ENCODE data around the gene PHTF2.
A peak's percentile ranks its signal among the peaks of the same experiment; 100 is the strongest.

PHTF2 gene

GRCh38 chr7:77975672-77976480, 177.3 kb downstream of the PHTF2 start:
- TF ChIP-seq CTCF (conservative IDR thresholded peaks at IDR 0.05; ENCODE audit: low read depth, low read length): no peak

GRCh38 chr7:77979219-77979618, 180.6 kb downstream of the PHTF2 start:
- DNase-seq (ENCODE audit: low read depth): no peak
- TF ChIP-seq CTCF (conservative IDR thresholded peaks at IDR 0.05; ENCODE audit: low read depth, low read length): no peak
- no peak overlapping the region for H3K4me3 ChIP-seq (ENCODE audit: low read depth, low read length)

More at GRCh38 chr7:77975672-77976480, 177.3 kb downstream of the PHTF2 start:
- DNase-seq (ENCODE audit: low read depth): no peak
- H3K4me3 ChIP-seq (ENCODE audit: low read depth, low read length): no peak overlapping the region

GRCh38 chr7:77980087-77980713, 181.6 kb downstream of the PHTF2 start:
- DNase-seq (ENCODE audit: low read depth): no peak
- TF ChIP-seq CTCF (conservative IDR thresholded peaks at IDR 0.05; ENCODE audit: low read depth, low read length): no peak
- no peak overlapping the region for H3K4me3 ChIP-seq (ENCODE audit: low read depth, low read length)

- no peak overlapping the region for H3K4me3 ChIP-seq (ENCODE audit: low read depth, low read length)
- peak; percentile 8 for DNase-seq (ENCODE audit: low read depth)
- TF ChIP-seq CTCF (conservative IDR thresholded peaks at IDR 0.05; ENCODE audit: low read depth, low read length): no peak
Observed at GRCh38 chr7:77982926-77983550, 184.5 kb downstream of the PHTF2 start.

- H3K4me3 ChIP-seq (ENCODE audit: low read depth, low read length): no peak overlapping the region
- no peak for TF ChIP-seq CTCF (conservative IDR thresholded peaks at IDR 0.05; ENCODE audit: low read depth, low read length)
- DNase-seq (ENCODE audit: low read depth): no peak
Observed at GRCh38 chr7:77983973-77984372, 185.4 kb downstream of the PHTF2 start.

- no peak for TF ChIP-seq CTCF (conservative IDR thresholded peaks at IDR 0.05; ENCODE audit: low read depth, low read length)
- DNase-seq (ENCODE audit: low read depth): no peak
Observed at GRCh38 chr7:77985232-77985973, 186.8 kb downstream of the PHTF2 start.

More at GRCh38 chr7:77985232-77985973, 186.8 kb downstream of the PHTF2 start:
- H3K4me3 ChIP-seq (ENCODE audit: low read depth, low read length): no peak overlapping the region

Data from choroid plexus epithelial cell (primary cell).